ENCODE measurements around the gene AQR.

DNA sequence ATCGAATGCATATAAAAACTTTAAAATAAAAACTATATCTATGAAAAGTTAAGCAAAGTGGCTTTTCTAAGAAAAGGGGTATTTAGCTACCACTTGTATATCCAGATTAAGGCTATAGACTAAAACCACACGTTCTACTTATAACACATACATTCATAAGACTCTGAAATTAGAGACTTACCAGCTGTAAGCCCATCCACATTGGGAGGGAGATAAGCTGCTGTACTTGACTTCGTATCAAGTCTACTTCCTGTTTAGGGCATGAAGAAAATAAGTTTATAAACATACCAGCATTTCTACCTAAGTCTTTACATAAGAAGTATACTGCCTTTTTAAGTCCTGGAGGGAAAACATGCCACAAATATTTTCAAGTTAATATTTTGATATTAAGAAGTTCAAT, 27.7 kb downstream of the AQR start:
- TF ChIP-seq, protein P1, sequence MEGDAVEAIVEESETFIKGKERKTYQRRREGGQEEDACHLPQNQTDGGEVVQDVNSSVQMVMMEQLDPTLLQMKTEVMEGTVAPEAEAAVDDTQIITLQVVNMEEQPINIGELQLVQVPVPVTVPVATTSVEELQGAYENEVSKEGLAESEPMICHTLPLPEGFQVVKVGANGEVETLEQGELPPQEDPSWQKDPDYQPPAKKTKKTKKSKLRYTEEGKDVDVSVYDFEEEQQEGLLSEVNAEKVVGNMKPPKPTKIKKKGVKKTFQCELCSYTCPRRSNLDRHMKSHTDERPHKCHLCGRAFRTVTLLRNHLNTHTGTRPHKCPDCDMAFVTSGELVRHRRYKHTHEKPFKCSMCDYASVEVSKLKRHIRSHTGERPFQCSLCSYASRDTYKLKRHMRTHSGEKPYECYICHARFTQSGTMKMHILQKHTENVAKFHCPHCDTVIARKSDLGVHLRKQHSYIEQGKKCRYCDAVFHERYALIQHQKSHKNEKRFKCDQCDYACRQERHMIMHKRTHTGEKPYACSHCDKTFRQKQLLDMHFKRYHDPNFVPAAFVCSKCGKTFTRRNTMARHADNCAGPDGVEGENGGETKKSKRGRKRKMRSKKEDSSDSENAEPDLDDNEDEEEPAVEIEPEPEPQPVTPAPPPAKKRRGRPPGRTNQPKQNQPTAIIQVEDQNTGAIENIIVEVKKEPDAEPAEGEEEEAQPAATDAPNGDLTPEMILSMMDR (IDR thresholded peaks at IDR 0.05) = no peak
- no peak for TF ChIP-seq POLR2AphosphoS5 (IDR thresholded peaks at IDR 0.05; ENCODE audit: low read depth, low read length)
- TF ChIP-seq, protein P2, sequence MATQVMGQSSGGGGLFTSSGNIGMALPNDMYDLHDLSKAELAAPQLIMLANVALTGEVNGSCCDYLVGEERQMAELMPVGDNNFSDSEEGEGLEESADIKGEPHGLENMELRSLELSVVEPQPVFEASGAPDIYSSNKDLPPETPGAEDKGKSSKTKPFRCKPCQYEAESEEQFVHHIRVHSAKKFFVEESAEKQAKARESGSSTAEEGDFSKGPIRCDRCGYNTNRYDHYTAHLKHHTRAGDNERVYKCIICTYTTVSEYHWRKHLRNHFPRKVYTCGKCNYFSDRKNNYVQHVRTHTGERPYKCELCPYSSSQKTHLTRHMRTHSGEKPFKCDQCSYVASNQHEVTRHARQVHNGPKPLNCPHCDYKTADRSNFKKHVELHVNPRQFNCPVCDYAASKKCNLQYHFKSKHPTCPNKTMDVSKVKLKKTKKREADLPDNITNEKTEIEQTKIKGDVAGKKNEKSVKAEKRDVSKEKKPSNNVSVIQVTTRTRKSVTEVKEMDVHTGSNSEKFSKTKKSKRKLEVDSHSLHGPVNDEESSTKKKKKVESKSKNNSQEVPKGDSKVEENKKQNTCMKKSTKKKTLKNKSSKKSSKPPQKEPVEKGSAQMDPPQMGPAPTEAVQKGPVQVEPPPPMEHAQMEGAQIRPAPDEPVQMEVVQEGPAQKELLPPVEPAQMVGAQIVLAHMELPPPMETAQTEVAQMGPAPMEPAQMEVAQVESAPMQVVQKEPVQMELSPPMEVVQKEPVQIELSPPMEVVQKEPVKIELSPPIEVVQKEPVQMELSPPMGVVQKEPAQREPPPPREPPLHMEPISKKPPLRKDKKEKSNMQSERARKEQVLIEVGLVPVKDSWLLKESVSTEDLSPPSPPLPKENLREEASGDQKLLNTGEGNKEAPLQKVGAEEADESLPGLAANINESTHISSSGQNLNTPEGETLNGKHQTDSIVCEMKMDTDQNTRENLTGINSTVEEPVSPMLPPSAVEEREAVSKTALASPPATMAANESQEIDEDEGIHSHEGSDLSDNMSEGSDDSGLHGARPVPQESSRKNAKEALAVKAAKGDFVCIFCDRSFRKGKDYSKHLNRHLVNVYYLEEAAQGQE (IDR thresholded peaks at IDR 0.05; ENCODE audit: insufficient read depth in 1 of 2, low read depth in 2 of 2, low read length in 1 of 2) = no peak
